ENCODE measurements around the gene B3GLCT. TPM values are rescaled to one million over a fixed set of nuclear protein-coding genes. Genes with fewer than 3 reads are reported as not detected.

B3GLCT gene
- total and polyA plus RNA-seq, 7 donors, result 1.1 to 5.5 (median 2.8) TPM

DNA sequence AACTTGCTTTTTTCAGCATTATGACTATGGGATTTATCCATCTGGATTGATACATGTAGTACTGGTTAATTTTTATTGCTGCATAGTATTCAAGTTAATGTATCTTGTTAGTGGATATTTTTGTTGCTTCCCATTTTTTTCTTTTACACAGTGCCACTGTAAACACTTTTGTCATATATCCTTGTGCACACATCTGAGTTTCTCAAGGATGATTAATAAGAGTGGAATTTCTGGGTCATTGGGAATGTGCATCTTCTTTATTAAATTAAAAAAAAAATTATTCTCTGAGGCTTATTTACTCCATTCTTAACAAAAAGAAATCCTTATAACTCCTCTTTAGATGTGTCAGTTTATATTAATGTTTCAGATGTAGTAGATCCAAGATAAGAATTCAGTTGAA, 27.3 kb downstream of the B3GLCT start:
- ATAC-seq (no peak), DNase-seq (no peak)
- intact Hi-C loops (cut with DNase I), result no loop called here
- TF ChIP-seq, protein P1, sequence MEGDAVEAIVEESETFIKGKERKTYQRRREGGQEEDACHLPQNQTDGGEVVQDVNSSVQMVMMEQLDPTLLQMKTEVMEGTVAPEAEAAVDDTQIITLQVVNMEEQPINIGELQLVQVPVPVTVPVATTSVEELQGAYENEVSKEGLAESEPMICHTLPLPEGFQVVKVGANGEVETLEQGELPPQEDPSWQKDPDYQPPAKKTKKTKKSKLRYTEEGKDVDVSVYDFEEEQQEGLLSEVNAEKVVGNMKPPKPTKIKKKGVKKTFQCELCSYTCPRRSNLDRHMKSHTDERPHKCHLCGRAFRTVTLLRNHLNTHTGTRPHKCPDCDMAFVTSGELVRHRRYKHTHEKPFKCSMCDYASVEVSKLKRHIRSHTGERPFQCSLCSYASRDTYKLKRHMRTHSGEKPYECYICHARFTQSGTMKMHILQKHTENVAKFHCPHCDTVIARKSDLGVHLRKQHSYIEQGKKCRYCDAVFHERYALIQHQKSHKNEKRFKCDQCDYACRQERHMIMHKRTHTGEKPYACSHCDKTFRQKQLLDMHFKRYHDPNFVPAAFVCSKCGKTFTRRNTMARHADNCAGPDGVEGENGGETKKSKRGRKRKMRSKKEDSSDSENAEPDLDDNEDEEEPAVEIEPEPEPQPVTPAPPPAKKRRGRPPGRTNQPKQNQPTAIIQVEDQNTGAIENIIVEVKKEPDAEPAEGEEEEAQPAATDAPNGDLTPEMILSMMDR (IDR thresholded peaks at IDR 0.05), result no peak
- H3K36me3 ChIP-seq (ENCODE audit: insufficient read depth in 1 of 2, low read depth in 1 of 2), result no peaks in the 10 kb centered on the region
- no peaks in the 10 kb centered on the region for H3K9me3 ChIP-seq
- H3K27me3 ChIP-seq (ENCODE audit: insufficient read depth in 3 of 3, low read length in 2 of 3), result no peaks in the 10 kb centered on the region
- no peak overlapping the region for H3K4me3 ChIP-seq
- H3K4me1 ChIP-seq, result no peaks in the 10 kb centered on the region
- H3K27ac ChIP-seq, result no peak overlapping the region

DNA sequence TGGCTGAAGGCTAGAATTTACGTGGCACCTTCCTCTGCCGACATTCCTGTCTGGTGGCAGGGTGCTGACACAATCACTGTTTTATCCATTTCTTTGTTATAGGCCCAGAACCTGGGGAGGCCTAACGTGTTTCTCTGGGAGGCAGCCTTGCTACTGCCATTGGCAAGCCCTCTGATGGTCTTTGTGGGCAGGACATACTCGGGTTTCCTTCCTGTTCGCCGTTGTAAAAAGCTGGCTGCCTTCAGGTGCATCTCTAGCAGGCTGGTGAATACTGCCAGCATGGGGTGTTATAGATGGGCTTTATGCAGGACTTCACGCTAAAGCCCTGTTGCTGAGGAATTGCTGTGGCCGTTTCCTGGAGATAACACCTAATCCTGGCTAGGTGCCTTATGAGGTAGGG, 28.1 kb downstream of the B3GLCT start:
- TF ChIP-seq, protein P1 (IDR thresholded peaks at IDR 0.05), result no peak
- Histone ChIP-seq H3K4me3 (no peak overlapping the region), H3K36me3 (ENCODE audit: insufficient read depth in 1 of 2, low read depth in 1 of 2) (no peaks in the 10 kb centered on the region), H3K4me1 (no peaks in the 10 kb centered on the region), H3K27ac (no peak overlapping the region), H3K9me3 (no peaks in the 10 kb centered on the region), H3K27me3 (ENCODE audit: insufficient read depth in 3 of 3, low read length in 2 of 3) (no peaks in the 10 kb centered on the region)
- DNase-seq, result no peak
- intact Hi-C loops (cut with DNase I), result no loop called here
- ATAC-seq, result no peak
- 71 to 76% (median 72%) methylated on average over 8 of the region's 8 CpGs for WGBS, 3 donors

DNA sequence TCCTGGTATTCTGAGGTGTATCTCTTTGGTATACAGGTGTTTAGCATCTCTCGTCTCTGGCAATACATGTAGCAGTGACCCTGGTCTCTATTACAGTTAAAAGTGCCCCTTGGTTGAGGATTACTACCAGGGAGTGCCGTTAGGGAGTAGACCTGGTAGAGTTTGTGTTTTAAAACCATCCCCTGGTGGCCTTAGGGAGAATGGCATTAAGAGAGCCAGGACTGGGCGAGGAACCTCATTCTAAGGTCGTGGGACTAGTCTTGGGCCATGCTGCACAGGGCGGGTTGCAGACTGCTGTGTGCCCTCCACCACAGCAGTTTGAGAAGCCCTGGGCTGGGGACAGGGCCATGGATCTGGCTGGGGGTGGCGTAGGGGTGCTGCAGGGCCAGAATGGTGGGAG, 35.0 kb downstream of the B3GLCT start:
- Histone ChIP-seq H3K4me3 (no peak overlapping the region), H3K27ac (no peak overlapping the region), H3K27me3 (ENCODE audit: insufficient read depth in 3 of 3, low read length in 2 of 3) (no peaks in the 10 kb centered on the region), H3K36me3 (ENCODE audit: insufficient read depth in 1 of 2, low read depth in 1 of 2) (peaks cover 0 to 2% of the 10 kb centered on the region in 2 donors), H3K4me1 (no peaks in the 10 kb centered on the region), H3K9me3 (no peaks in the 10 kb centered on the region)
- WGBS, 3 donors, result 77 to 78% (median 78%) methylated on average over 6 of the region's 6 CpGs
- intact Hi-C loops (cut with DNase I), result loop anchor here (2.0 to 5.0 kb wide), 2 partner anchors 192 to 508 kb away; no protein-coding TSS in a partner anchor
- DNase-seq, result no peak
- TF ChIP-seq, protein P1 (IDR thresholded peaks at IDR 0.05), result no peak
- peak in 1 of 4 donors; percentile 35 for ATAC-seq

DNA sequence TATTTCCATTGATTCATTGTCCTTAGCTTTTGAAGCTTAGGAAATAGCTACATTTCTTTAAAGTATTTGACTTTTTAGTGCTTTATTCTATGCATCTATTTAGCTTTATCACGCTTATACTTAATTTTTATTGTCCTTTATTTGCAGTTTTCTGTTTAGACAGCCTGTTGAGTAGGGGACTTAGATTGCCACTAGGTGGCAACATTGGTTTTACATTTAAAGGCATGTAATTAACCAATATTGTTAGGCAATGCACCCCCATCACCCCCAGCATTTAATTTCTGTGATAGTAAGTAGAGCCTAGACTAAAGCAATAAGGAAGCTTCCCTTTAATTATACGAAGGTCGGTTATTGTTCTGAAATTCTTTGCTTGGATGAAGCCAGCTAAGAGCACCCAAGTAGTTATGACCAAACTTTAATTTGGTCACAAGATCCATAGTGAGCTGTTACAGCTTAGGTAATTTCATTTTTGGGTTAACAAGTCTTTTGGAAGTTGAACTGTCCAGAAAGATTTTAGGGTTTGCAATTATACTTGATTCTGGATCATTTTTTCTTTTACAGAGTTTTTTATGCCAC, 36.5 kb downstream of the B3GLCT start:
- TF ChIP-seq, protein P1 (IDR thresholded peaks at IDR 0.05), result peak; percentile 70
- H3K36me3 ChIP-seq (ENCODE audit: insufficient read depth in 1 of 2, low read depth in 1 of 2), result peaks cover 0 to 2% of the 10 kb centered on the region in 2 donors
- H3K27me3 ChIP-seq (ENCODE audit: insufficient read depth in 3 of 3, low read length in 2 of 3), result no peaks in the 10 kb centered on the region
- H3K9me3 ChIP-seq, result no peaks in the 10 kb centered on the region
- ATAC-seq (peak in 1 of 4 donors; percentile 60), DNase-seq (no peak)
- H3K4me3 ChIP-seq, result no peak overlapping the region
- no peaks in the 10 kb centered on the region for H3K4me1 ChIP-seq
- intact Hi-C loops (cut with DNase I), result loop anchor here in 1 of 2 donors (1.0 to 5.0 kb wide), 2 partner anchors 188 to 506 kb away; no protein-coding TSS in a partner anchor
- 54 to 59% (median 55%) methylated on average over 3 of the region's 3 CpGs for WGBS, 3 donors
- no peak overlapping the region for H3K27ac ChIP-seq

DNA sequence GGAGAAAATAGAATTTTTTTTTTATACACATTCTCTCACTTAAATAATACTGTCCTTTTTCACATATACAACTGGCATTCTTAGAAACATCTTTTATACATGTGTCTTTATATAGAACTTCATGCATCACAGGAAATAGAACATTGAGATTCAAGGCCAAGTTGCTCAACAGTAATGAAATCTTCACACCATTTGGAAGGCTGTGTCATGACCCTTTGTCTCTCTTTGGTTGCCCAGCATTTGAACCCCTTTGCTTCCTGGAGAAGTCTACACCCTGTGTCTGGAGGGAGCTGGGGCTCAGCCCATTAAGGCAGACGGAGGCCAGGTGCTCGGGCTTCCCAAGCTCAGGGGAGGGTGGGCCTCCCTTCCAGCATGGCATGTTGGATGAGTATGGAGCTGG, 41.1 kb downstream of the B3GLCT start:
- WGBS, 3 donors, result 94 to 96% (median 96%) methylated on average over 2 of the region's 2 CpGs
- no peaks in the 10 kb centered on the region for H3K9me3 ChIP-seq
- DNase-seq (no peak), ATAC-seq (no peak)
- no peaks in the 10 kb centered on the region for H3K4me1 ChIP-seq
- no peak overlapping the region for H3K27ac ChIP-seq
- TF ChIP-seq, protein P1 (IDR thresholded peaks at IDR 0.05), result no peak
- no peak overlapping the region for H3K4me3 ChIP-seq
- intact Hi-C loops (cut with DNase I), result no loop called here
- peaks cover 0 to 2% of the 10 kb centered on the region in 2 donors for H3K36me3 ChIP-seq (ENCODE audit: insufficient read depth in 1 of 2, low read depth in 1 of 2)
- no peaks in the 10 kb centered on the region for H3K27me3 ChIP-seq (ENCODE audit: insufficient read depth in 3 of 3, low read length in 2 of 3)
